ENCODE results near the gene LCN15. TPM values are rescaled to one million over a fixed set of nuclear protein-coding genes. Genes with fewer than 3 reads are reported as not detected.

LCN15 gene
- total and polyA plus RNA-seq, 2 of the 4 experiments (the other 2 are of a cell fraction) = not detected

DNA sequence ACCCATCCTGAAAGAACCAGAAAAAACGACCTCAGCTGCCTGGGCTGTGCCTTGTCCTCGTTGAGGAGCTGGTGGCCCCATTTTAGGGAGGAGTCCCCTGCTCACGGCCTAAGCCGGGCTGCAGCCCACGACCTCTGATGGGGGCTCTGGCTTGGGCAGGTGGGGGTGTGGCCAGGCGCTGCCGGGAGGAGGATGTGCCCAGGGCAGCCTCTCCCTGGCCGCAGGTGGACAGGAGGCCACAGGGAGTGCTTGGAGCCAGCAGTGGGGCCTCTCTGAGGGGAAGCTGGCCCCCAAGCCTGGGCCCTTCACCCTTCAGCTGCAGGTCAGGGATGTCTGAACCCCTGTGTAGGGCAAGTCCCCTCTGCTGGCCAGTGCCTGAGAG is 49.4 kb downstream of the LCN15 start:
- ATAC-seq (ENCODE audit: low read depth) (no peak), DNase-seq (no peak)
- peaks cover 15% of the 10 kb centered on the region for H3K27me3 ChIP-seq (ENCODE audit: control insufficient read depth, insufficient read depth, low read length)
- no peak overlapping the region for H2BK20ac ChIP-seq (ENCODE audit: low read depth, low read length)
- H3K18ac ChIP-seq (ENCODE audit: low read depth, low read length) = no peak overlapping the region
- POLR2A ChIA-PET (ENCODE audit: unreplicated experiment) = no interaction called here
- no peaks in the 10 kb centered on the region for H3K79me1 ChIP-seq (ENCODE audit: low read depth in 1 of 2, low read length in 2 of 2)
- H3K4me2 ChIP-seq (ENCODE audit: low read depth, low read length) = no peak overlapping the region
- no peak overlapping the region for H3K14ac ChIP-seq (replicated peaks; ENCODE audit: low read depth, low read length)
- H3K56ac ChIP-seq (ENCODE audit: extremely low read depth, insufficient read depth, low read length) = no peak overlapping the region
- H2BK120ac ChIP-seq (ENCODE audit: low read depth, low read length) = no peak overlapping the region
- no peak overlapping the region for H2AK5ac ChIP-seq (ENCODE audit: low read depth, low read length)
- H3K4me3 ChIP-seq (ENCODE audit: insufficient read depth, low read depth, low read length) = no peak overlapping the region
- no peak overlapping the region for H4K8ac ChIP-seq (ENCODE audit: low read depth in 2 of 2, low read length in 2 of 2)
- intact Hi-C loops (cut with micrococcal nuclease) = no loop called here
- 100% methylated on average over 2 of the region's 8 CpGs; no CpG with 5 or more reads in 1 of the 2 experiments for WGBS, 2 experiments (ENCODE audit: extremely low coverage in 2 of 2, insufficient read length in 1 of 2)
- H2AK9ac ChIP-seq (replicated peaks; ENCODE audit: low read depth, low read length, poor library complexity) = no peak overlapping the region
- no peak overlapping the region for H3K23ac ChIP-seq (ENCODE audit: low read depth, low read length)
- H3K9ac ChIP-seq (ENCODE audit: low read depth, low read length) = no peak overlapping the region
- H2BK15ac ChIP-seq (ENCODE audit: low read depth, low read length) = no peak overlapping the region
- H3K4me1 ChIP-seq (ENCODE audit: control insufficient read depth, insufficient read depth, low read length) = peaks cover 2% of the 10 kb centered on the region; the same call in 1 of the 2 replicates
- no peak overlapping the region for H2AFZ ChIP-seq (replicated peaks; ENCODE audit: low read length, poor library complexity)
- in situ Hi-C loops (cut with MboI; ENCODE audit: low sequenced_read_pairs) = no loop called here
- BruUV-seq (replicated peaks) = no TSS peak
- no peaks in the 10 kb centered on the region for H3K9me1 ChIP-seq (ENCODE audit: insufficient read depth, low read length)
- no peak overlapping the region for H3K27ac ChIP-seq (ENCODE audit: insufficient read depth, low read length)
- no peaks in the 10 kb centered on the region for H3K9me3 ChIP-seq (ENCODE audit: control insufficient read depth, insufficient read depth, low read length)
- H3K36me3 ChIP-seq (ENCODE audit: control insufficient read depth, insufficient read depth, low read length) = no peaks in the 10 kb centered on the region
- H4K20me1 ChIP-seq (ENCODE audit: insufficient read depth, low read length) = peaks cover under 1% of the 10 kb centered on the region; the same call in 1 of the 2 replicates
- TF ChIP-seq RCOR1 (IDR thresholded peaks at IDR 0.05; ENCODE audit: insufficient replicate concordance, low read length) (no peak), USF2 (IDR thresholded peaks at IDR 0.05; ENCODE audit: low read depth, low read length) (no peak), RAD21 (IDR thresholded peaks at IDR 0.05; ENCODE audit: low read length) (no peak), SMC3 (IDR thresholded peaks at IDR 0.05; ENCODE audit: low read depth, low read length) (no peak), RFX5 (IDR thresholded peaks at IDR 0.05; ENCODE audit: low read depth, low read length) (no peak), MXI1 (IDR thresholded peaks at IDR 0.05; ENCODE audit: borderline replicate concordance, low read depth, low read length) (no peak), FOS (IDR thresholded peaks at IDR 0.05; ENCODE audit: low read depth, low read length) (no peak), NFE2L2 (IDR thresholded peaks at IDR 0.05; ENCODE audit: low read depth, low read length) (no peak)
- TF ChIP-seq, protein P1, sequence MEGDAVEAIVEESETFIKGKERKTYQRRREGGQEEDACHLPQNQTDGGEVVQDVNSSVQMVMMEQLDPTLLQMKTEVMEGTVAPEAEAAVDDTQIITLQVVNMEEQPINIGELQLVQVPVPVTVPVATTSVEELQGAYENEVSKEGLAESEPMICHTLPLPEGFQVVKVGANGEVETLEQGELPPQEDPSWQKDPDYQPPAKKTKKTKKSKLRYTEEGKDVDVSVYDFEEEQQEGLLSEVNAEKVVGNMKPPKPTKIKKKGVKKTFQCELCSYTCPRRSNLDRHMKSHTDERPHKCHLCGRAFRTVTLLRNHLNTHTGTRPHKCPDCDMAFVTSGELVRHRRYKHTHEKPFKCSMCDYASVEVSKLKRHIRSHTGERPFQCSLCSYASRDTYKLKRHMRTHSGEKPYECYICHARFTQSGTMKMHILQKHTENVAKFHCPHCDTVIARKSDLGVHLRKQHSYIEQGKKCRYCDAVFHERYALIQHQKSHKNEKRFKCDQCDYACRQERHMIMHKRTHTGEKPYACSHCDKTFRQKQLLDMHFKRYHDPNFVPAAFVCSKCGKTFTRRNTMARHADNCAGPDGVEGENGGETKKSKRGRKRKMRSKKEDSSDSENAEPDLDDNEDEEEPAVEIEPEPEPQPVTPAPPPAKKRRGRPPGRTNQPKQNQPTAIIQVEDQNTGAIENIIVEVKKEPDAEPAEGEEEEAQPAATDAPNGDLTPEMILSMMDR (conservative IDR thresholded peaks at IDR 0.05; ENCODE audit: low read depth, low read length) = no peak
- H4K5ac ChIP-seq (ENCODE audit: low read depth, low read length) = no peak overlapping the region
- dilution Hi-C loops (cut with HindIII; ENCODE audit: low sequenced_read_pairs, unreplicated experiment) = no loop called here
- CTCF ChIA-PET = interaction anchor here (0.6 kb wide), 1 partner anchor 133 kb away, joined by 3 read pairs; no protein-coding TSS in a partner anchor
- H2BK5ac ChIP-seq (ENCODE audit: low read depth, low read length, poor library complexity, severe bottlenecking) = no peak overlapping the region
- H3K4ac ChIP-seq (ENCODE audit: low read depth, low read length) = no peak overlapping the region
- H4K91ac ChIP-seq (ENCODE audit: insufficient read depth, low read depth, low read length) = no peak overlapping the region

All from IMR-90 (cell line).